GM12891 (cell line): ENCODE results near the gene GALNT9.
"Not testable (repeated sequence)": the region's sequence is repeated elsewhere in the genome, so short reads cannot be mapped to it uniquely, and the experiment has no call there.

Source experiments
- DNase-seq: peaks from one replicate; pipeline ENCODE4 v3.0.0; 2011; ENCODE audit warnings: low spot score; ENCODE audit not compliant: insufficient read length
- FAIRE-seq: peaks from 2 replicates; lab custom pipeline; 2011; peaks lifted over from hg19 to GRCh38; lab: Jason Lieb, UNC
- PAX5 ChIP-seq: IDR thresholded peaks from 2 replicates; pipeline ENCODE4 v1.6.1; 2011; ENCODE audit warnings: low read length, moderate library complexity, mild to moderate bottlenecking; ENCODE audit not compliant: insufficient read depth, severe bottlenecking
- POLR2A ChIP-seq: IDR thresholded peaks from 2 replicates; pipeline ENCODE4 v1.6.1; 2011; ENCODE audit warnings: low read depth, low read length, control low read depth
- POLR2AphosphoS5 ChIP-seq: IDR thresholded peaks from 2 replicates; pipeline ENCODE4 v1.6.1; 2011; ENCODE audit warnings: low read depth, low read length, control low read depth
- POU2F2 ChIP-seq: IDR thresholded peaks from 2 replicates; pipeline ENCODE4 v1.6.1; 2011; ENCODE audit warnings: low read depth, mild to moderate bottlenecking, control low read depth, low read length, moderate library complexity
- SPI1 ChIP-seq: IDR thresholded peaks from 2 replicates; pipeline ENCODE4 v1.6.1; 2011; ENCODE audit warnings: low read depth, low read length, control low read depth
- TAF1 ChIP-seq: IDR thresholded peaks from 2 replicates; pipeline ENCODE4 v1.6.1; 2011; ENCODE audit warnings: low read depth, low read length, control low read depth

GALNT9 gene

GRCh38 chr12:132306885-132307191 is 22.6 kb downstream of the GALNT9 start:
- TF ChIP-seq TAF1 (no peak), POLR2A (no peak), PAX5 (no peak), POLR2AphosphoS5 (no peak), POU2F2 (no peak), SPI1 (no peak)
- FAIRE-seq, result no peak
- no peak for DNase-seq

DNA sequence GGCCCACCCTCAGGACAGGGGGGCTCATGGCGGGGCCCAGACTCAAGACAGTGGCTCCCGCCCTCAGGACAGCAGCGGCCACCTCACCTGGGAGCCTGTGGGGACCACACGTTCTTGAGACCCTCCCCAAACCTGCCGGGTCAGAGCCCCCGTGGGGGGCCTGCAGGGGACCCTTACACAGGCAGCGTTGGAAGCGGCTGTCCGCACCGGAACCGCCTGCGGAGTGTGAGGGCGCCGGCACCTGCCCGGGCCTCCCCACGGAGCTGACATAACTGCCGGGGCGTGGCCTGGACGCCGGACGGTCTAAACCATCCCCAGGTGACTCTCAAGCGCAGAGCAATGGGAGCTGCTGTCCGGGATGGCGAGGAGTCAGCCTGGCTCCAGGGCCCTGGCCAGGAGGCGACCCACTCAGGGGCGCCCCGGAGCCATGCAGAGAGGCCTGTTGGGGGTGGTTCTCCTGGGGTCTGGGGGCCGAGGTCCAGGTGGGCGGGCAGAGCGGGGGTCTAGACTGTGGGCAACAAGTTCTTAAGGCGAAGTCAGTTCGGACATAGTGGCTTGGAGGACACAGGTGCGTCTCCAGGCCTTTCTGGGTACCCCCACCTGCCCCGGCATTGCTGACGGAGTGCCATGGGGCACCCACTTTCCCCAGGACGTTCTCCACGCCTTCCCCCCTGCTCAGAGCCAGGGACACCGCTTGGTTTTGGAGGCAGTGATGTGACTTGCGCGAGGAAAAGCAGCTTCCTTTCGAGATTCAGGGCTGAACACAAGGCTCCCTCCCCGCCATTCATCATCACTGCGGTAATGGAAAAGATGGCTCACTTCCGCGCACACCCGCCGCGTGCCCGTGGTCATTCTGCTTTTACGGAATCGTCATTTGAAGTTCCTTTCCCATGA is 23.2 kb downstream of the GALNT9 start:
- DNase-seq (no peak), FAIRE-seq (no peak)
- TF ChIP-seq PAX5 (no peak), SPI1 (no peak), POLR2AphosphoS5 (no peak), POU2F2 (no peak), POLR2A (no peak), TAF1 (no peak)

DNA sequence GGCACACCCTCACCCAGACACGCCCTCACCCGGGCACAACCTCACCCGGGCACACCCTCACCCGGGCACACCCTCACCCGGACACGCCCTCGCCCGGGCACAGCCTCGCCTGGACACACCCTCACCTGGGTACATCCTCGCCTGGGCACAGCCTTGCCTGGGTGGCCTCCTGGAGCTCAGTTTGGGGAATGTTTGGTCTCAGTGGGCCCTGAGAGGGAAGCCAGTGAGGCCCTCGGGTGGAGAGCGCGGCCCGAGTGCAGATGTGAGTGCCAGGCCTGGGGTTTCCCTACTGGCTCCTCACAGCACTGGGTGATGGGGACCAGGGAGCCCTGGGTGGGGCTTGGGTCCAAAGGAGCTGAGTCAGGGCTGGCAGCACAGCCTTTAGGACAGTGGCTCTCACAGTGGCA is 23.8 kb downstream of the GALNT9 start:
- no peak for TF ChIP-seq TAF1
- no peak for TF ChIP-seq PAX5
- TF ChIP-seq POU2F2, result no peak
- TF ChIP-seq SPI1, result no peak
- no peak for TF ChIP-seq POLR2AphosphoS5
- no peak for TF ChIP-seq POLR2A
- no peak for DNase-seq
- FAIRE-seq, result no peak

- DNase-seq, FAIRE-seq: not testable (repeated sequence)
Measured at GRCh38 chr12:132304866-132305265, 24.5 kb downstream of the GALNT9 start.

- not testable (repeated sequence) for FAIRE-seq, DNase-seq
Measured at GRCh38 chr12:132303853-132304373, 25.5 kb downstream of the GALNT9 start.

DNA sequence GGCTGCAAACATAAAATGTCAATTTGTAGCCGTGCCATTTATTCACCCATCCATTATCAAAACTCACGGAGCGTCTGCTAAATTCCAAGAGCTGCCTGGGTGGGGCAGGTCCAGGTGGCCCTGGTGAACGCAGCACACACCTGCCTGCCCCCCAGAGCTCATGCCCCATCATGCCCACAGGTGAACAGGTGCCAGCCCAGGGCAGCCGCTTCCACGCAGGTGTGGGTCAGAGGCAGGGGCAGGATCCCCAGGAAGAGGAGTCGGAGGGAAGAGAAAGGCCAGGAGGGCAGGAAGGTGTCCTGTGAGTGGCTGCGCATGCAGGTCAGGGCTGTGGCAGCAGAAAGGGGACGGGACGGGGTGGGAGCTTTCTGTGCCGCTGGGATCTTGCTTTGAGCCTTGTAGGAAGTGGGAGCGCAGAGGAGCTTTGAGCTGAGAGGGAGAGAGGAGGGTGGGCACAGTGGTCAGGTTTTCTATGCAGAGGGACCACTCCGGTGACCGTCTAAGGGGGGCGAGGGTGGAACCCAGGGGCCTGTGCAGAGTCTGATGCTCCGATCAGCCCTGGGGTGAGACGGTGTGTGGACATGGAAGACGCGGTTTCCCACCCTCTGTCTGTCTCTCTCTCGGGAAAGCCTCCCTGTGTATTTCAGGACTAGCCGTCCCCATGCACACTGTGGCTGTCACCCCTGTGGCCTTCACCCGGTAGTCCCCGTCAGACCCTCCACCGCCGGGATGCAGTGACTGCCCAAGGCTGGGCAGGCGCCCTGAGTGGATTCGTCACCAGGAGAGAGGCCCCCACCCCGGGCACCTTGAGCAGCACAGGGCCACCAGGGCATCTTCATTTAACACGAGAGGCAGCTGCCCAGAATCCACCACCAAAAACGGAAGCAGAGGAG is 26.7 kb downstream of the GALNT9 start:
- no peak for DNase-seq
- FAIRE-seq, result no peak
- TF ChIP-seq SPI1 (no peak), POU2F2 (no peak), POLR2A (no peak), TAF1 (no peak), POLR2AphosphoS5 (no peak), PAX5 (no peak)

- no peak for FAIRE-seq
- no peak for TF ChIP-seq TAF1
- TF ChIP-seq SPI1, result no peak
- no peak for TF ChIP-seq POLR2AphosphoS5
- TF ChIP-seq PAX5, result no peak
- no peak for TF ChIP-seq POU2F2
- TF ChIP-seq POLR2A, result no peak
- DNase-seq, result no peak
Measured at GRCh38 chr12:132300789-132301722, 28.3 kb downstream of the GALNT9 start.

DNA sequence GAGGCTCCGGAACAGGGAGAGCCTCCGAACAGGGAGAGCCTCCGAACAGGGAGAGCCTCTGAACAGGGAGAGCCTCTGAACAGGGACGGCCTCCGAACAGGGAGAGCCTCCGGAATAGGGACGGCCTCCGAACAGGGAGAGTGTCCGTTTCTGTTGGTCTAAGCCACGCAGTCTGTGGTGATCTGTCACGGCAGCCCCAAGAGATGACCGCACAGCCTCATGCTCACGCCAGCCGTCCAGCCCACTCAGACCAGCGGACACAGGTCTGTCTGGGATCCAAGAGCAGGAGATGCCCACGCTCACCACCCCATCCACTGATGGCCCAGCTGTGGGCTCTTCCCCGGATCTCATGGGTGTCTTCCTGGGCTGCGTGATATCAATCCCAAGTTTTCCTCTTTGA is 33.3 kb downstream of the GALNT9 start:
- DNase-seq (no peak), FAIRE-seq (no peak)
- TF ChIP-seq TAF1 (no peak), SPI1 (no peak), POLR2A (no peak), POU2F2 (no peak), POLR2AphosphoS5 (no peak), PAX5 (no peak)

DNA sequence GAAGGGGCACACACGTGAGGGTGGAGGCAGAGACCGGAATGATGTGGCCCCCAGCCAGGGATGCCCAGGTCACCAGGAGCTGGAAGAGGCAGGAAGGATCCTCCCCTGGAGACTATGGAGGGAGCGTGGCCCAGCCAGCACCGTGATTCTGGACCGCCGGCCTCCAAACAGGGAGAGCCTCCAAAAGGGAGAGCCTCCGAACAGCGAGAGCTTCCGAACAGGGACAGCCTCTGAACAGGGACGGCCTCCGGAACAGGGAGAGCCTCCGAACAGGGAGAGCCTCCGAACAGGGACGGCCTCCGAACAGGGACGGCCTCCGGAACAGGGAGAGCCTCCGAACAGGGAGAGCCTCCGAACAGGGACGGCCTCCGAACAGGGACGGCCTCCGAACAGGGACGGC is 33.8 kb downstream of the GALNT9 start:
- not testable (repeated sequence) for FAIRE-seq, DNase-seq

DNA sequence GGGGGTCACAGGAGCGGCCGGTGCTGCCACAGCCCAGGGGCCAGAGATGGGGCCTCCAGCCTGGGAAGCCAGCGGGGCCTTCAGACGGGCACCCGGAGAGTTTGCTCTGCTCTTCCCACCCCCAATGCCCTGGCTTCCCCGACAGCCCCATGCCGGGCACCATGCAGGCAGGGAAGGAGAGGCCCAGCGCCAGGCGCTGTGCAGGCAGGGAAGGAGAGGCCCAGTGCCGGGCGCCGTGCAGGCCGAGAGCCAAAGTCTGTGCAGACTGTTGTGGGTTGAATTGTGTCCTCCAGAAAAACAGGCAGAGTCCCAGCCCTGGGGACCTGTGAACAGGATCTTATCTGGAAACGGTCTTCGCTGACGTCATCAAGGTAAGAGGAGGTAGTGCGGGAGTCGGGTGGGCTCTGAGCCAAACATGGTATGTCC is 34.3 kb downstream of the GALNT9 start:
- no peak for FAIRE-seq
- DNase-seq, result no peak
- TF ChIP-seq POLR2A (no peak), SPI1 (no peak), PAX5 (no peak), POLR2AphosphoS5 (no peak), TAF1 (no peak), POU2F2 (no peak)
